ENCODE results near the gene SLC22A15.

The SLC22A15 gene

GRCh38 chr1:116105996-116106395 lies 129.7 kb downstream of the SLC22A15 start:
- FAIRE-seq = no peak

- no peak for FAIRE-seq
These were observed 130.3 kb downstream of the SLC22A15 start for GRCh38 chr1:116106646-116107045.

GRCh38 chr1:116107371-116107770 lies 131.1 kb downstream of the SLC22A15 start:
- no peak for FAIRE-seq

GRCh38 chr1:116110567-116111523 lies 134.5 kb downstream of the SLC22A15 start, which contains the start of gene MAB21L3:
MAB21L3 (plus strand) TSS chr1:116111399; CDS start chr1:116112616, 1,217 bp downstream.
- FAIRE-seq = no peak

- FAIRE-seq = no peak
These were observed 135.3 kb downstream of the SLC22A15 start for GRCh38 chr1:116111524-116112021.

- no peak for FAIRE-seq
These were observed 136.3 kb downstream of the SLC22A15 start for GRCh38 chr1:116112388-116113140.

GRCh38 chr1:116113615-116114014 lies 137.3 kb downstream of the SLC22A15 start:
- FAIRE-seq = no peak

GRCh38 chr1:116115476-116116439 lies 139.4 kb downstream of the SLC22A15 start:
- FAIRE-seq = no peak

GRCh38 chr1:116118471-116118870 lies 142.2 kb downstream of the SLC22A15 start:
- FAIRE-seq = no peak

Data from A204.1 (cell line).